HCT116 (cell line): ENCODE results near the gene HOXA2. TPM values are rescaled to one million over a fixed set of nuclear protein-coding genes. Genes with fewer than 3 reads are reported as not detected.

Source experiments
- ATAC-seq: fragments of 200-7000 bp; cut with Tn5 transposase; 2 replicates; pipeline ENCODE4 v1.9.1; 2020; ENCODE audit warnings: mild to moderate bottlenecking, moderate library complexity
- BruUV-seq: library from RNA; stranded (reverse); fragments of 400-500 nt; replicated peaks from 2 replicates; lab custom pipeline; 2021; lab: Mats Ljungman, UMichigan
- CTCF ChIA-PET: fragments of 300-600 bp; sonication (Branson Sonifier 250); formaldehyde crosslinking; loops from one replicate; lab custom pipeline; 2021; ENCODE audit warnings: antibody characterized with exemption; lab: Charles Lee
- POLR2A ChIA-PET: fragments of 300-600, 350-600 bp; sonication (Branson Sonifier 250); formaldehyde crosslinking; loops from one replicate; lab custom pipeline; 2021; ENCODE audit warnings: antibody characterized with exemption; lab: Charles Lee
- RAD21 ChIA-PET, 2 experiments: fragments of 300-600 bp; sonication (Branson Sonifier 250); formaldehyde crosslinking; loops; one replicate each; lab custom pipeline; 2023; ENCODE audit warnings: low total read pairs in 2 of 2; ENCODE audit not compliant: uncharacterized antibody in 2 of 2, unreplicated experiment in 2 of 2, low non-redundant PET in 1 of 2; lab: Charles Lee
- DNase-seq: peaks from one replicate; pipeline ENCODE4 v3.0.0-alpha.2; 2010; ENCODE audit warnings: low read depth, low spot score
- H2AFZ ChIP-seq: fragments of 200-600 bp; shearing (Covaris generic), sonication (generic); 2 replicates; pipeline ENCODE4 v1.6.1; 2017; ENCODE audit warnings: low read depth, mixed run types, mixed read lengths, antibody characterized with exemption, low read length; ENCODE audit not compliant: poor library complexity, severe bottlenecking
- H3K27ac ChIP-seq: 2 replicates; pipeline ENCODE4 v1.5.1; 2012; ENCODE audit warnings: low read depth, low read length
- H3K27me3 ChIP-seq: fragments of 200-600 bp; sonication (generic); 2 replicates; pipeline ENCODE4 v1.6.1; 2016; ENCODE audit warnings: mixed run types, low read length, mixed read lengths; ENCODE audit not compliant: insufficient read depth
- H3K36me3 ChIP-seq, 2 experiments: fragments of 200-500 bp in 1 of 2; fragments of 200-600 bp in 1 of 2; sonication (Bioruptor generic) in 1 of 2; sonication (generic) in 1 of 2; 2 replicates each; pipeline versions ENCODE4 v1.5.1 to v1.6.1; 2014 to 2016; ENCODE audit warnings: low read length in 2 of 2, inconsistent platforms in 1 of 2, mixed read lengths in 1 of 2, mixed run types in 1 of 2; ENCODE audit not compliant: insufficient read depth in 2 of 2, control insufficient read depth in 1 of 2
- H3K4me1 ChIP-seq, 2 experiments: fragments of 200-600 bp in 1 of 2; sonication (generic) in 1 of 2; 2 replicates each; pipeline versions ENCODE4 v1.5.1 to v1.6.1; 2012 to 2017; ENCODE audit warnings: low read length in 2 of 2, inconsistent platforms in 1 of 2, mild to moderate bottlenecking in 1 of 2, mixed read lengths in 1 of 2, mixed run types in 1 of 2, moderate library complexity in 1 of 2; ENCODE audit not compliant: insufficient read depth in 2 of 2, control insufficient read depth in 1 of 2
- H3K4me2 ChIP-seq: fragments of 200-600 bp; sonication (generic); 2 replicates; pipeline ENCODE4 v1.6.1; 2017; ENCODE audit warnings: mixed run types, low read length, mixed read lengths
- H3K4me3 ChIP-seq, 2 experiments: fragments of 200-600 bp in 1 of 2; sonication (generic) in 1 of 2; replicated peaks in 1 of 2; 2 replicates each; pipeline ENCODE4 v1.5.1; 2011 to 2016; ENCODE audit warnings: low read length in 2 of 2, control low read depth in 1 of 2, low read depth in 1 of 2, mild to moderate bottlenecking in 1 of 2, mixed read lengths in 1 of 2, mixed run types in 1 of 2
- H3K79me2 ChIP-seq: fragments of 200-600 bp; sonication (generic); 2 replicates; pipeline ENCODE4 v1.6.1; 2017; ENCODE audit warnings: mild to moderate bottlenecking, mixed run types, low read length, moderate library complexity, mixed read lengths; ENCODE audit not compliant: insufficient read depth
- H3K9ac ChIP-seq: fragments of 200-600 bp; sonication (generic); 2 replicates; pipeline ENCODE4 v1.6.1; 2016; ENCODE audit warnings: low read length, mixed read lengths
- H3K9me2 ChIP-seq: fragments of 200-600 bp; sonication (generic), shearing (Covaris generic); 2 replicates; pipeline ENCODE4 v1.6.1; 2017; ENCODE audit warnings: mixed run types, mild to moderate bottlenecking, moderate library complexity; ENCODE audit not compliant: insufficient read depth
- H3K9me3 ChIP-seq, 2 experiments: fragments of 200-500 bp in 1 of 2; fragments of 200-600 bp in 1 of 2; sonication (Bioruptor generic) in 1 of 2; sonication (generic) in 1 of 2; 2 replicates each; pipeline ENCODE4 v1.6.1; 2014 to 2017; ENCODE audit warnings: low read length in 2 of 2, mixed read lengths in 2 of 2, inconsistent platforms in 1 of 2, low read depth in 1 of 2, mild to moderate bottlenecking in 1 of 2, mixed run types in 1 of 2, moderate library complexity in 1 of 2; ENCODE audit not compliant: control insufficient read depth in 1 of 2, insufficient read depth in 1 of 2
- H4K20me1 ChIP-seq: fragments of 200-600 bp; sonication (generic), shearing (Covaris generic); 2 replicates; pipeline ENCODE4 v1.6.1; 2017; ENCODE audit warnings: mixed run types, mild to moderate bottlenecking, moderate library complexity; ENCODE audit not compliant: insufficient read depth
- ATF3 ChIP-seq: IDR thresholded peaks from 2 replicates; pipeline ENCODE4 v1.6.1; 2012
- CBX3 ChIP-seq: IDR thresholded peaks from 2 replicates; pipeline ENCODE4 v1.6.1; 2012; ENCODE audit warnings: low read depth
- CTCF ChIP-seq, 3 experiments: fragments of 200-600 bp in 1 of 3; sonication (generic) in 1 of 3; IDR thresholded peaks in 2 of 3; conservative IDR thresholded peaks in 1 of 3; 2 replicates each; pipeline ENCODE4 v1.5.1; 2012 to 2017; ENCODE audit warnings: low read depth in 2 of 3, low read length in 2 of 3, antibody characterized with exemption in 1 of 3, borderline replicate concordance in 1 of 3, control low read depth in 1 of 3, mild to moderate bottlenecking in 1 of 3, mixed read lengths in 1 of 3, mixed run types in 1 of 3, moderate library complexity in 1 of 3; ENCODE audit not compliant: insufficient read depth in 1 of 3
- RAD21 ChIP-seq: IDR thresholded peaks from 2 replicates; pipeline ENCODE4 v1.6.1; 2012; ENCODE audit warnings: low read depth, mild to moderate bottlenecking
- REST ChIP-seq: IDR thresholded peaks from 2 replicates; pipeline ENCODE4 v1.6.1; 2012; ENCODE audit warnings: low read depth
- SRF ChIP-seq: IDR thresholded peaks from 2 replicates; pipeline ENCODE4 v1.6.1; 2012; ENCODE audit warnings: low read depth
- TCF7L2 ChIP-seq: IDR thresholded peaks from 2 replicates; pipeline ENCODE4 v1.7.0; 2011; ENCODE audit warnings: borderline replicate concordance, inconsistent platforms; ENCODE audit not compliant: insufficient read depth, insufficient read length; ENCODE audit errors: extremely low read depth
- ZFX ChIP-seq: fragments of 450-650 bp; IDR thresholded peaks from 2 replicates; pipeline ENCODE4 v1.6.1; 2017
- intact Hi-C: fragments of 100-400 bp; cut with micrococcal nuclease; formaldehyde crosslinking; loops from 2 replicates; pipeline ENCODE4 v1.10.0; 2022
- total RNA-seq: library from RNA; stranded (reverse); gene quantifications from one replicate; pipeline ENCODE4 v1.2.1, GENCODE V29; 2021; ENCODE audit not compliant: unreplicated experiment

HOXA2 gene
- total RNA-seq, 1 experiment from 2014 or later, result 0.57 TPM

- TF ChIP-seq CTCF (IDR thresholded peaks at IDR 0.05 in 2 of 3, conservative IDR thresholded peaks at IDR 0.05 in 1 of 3; ENCODE audit: borderline replicate concordance in 1 of 3, insufficient read depth in 1 of 3, low read depth in 2 of 3, low read length in 2 of 3), result no peak
- TF ChIP-seq RAD21, result no peak
These were observed 28.3 kb upstream of the HOXA2 start, which contains the start of gene HOXA4 (continued) for GRCh38 chr7:27130540-27131389.

- no peaks in the 10 kb centered on the region for H3K36me3 ChIP-seq
- BruUV-seq, result no TSS peak
- peak overlapping the region; percentile 55 to 64 for H3K4me3 ChIP-seq
- no peak for DNase-seq
- peak overlapping the region; percentile 71 for H3K9ac ChIP-seq
- peak; percentile 60 for ATAC-seq
- H3K9me3 ChIP-seq, result no peaks in the 10 kb centered on the region
- peak overlapping the region; percentile 61; the same call in 1 of the 2 replicates for H3K27ac ChIP-seq
- H3K4me2 ChIP-seq, result peak overlapping the region; percentile 91
- H4K20me1 ChIP-seq, result no peaks in the 10 kb centered on the region
- peaks cover 27% of the 10 kb centered on the region for H3K27me3 ChIP-seq
- CTCF ChIA-PET, result interaction anchor here (1.6 kb wide), 1 partner anchor 443 kb away, joined by 3 read pairs; no protein-coding TSS in a partner anchor
- peaks cover 24 to 75% of the 10 kb centered on the region in 2 experiments for H3K4me1 ChIP-seq
- no peaks in the 10 kb centered on the region for H3K79me2 ChIP-seq
- intact Hi-C loops, result loop anchor here (2.0 kb wide), 1 partner anchor 15 kb away; no protein-coding TSS in a partner anchor
- RAD21 ChIA-PET, result no interaction called here
- H2AFZ ChIP-seq, result no peak overlapping the region
- POLR2A ChIA-PET, result no interaction called here
- H3K9me2 ChIP-seq, result no peaks in the 10 kb centered on the region
- peak; percentile 25; the same call in 1 of the 2 replicates for TF ChIP-seq RAD21
- TF ChIP-seq SRF, result no peak
- peak; percentile 71; the same call in 1 of the 2 replicates for TF ChIP-seq ZFX
- TF ChIP-seq REST, result no peak
- peak; percentile 45 for TF ChIP-seq TCF7L2
- TF ChIP-seq CTCF (IDR thresholded peaks at IDR 0.05 in 2 of 3, conservative IDR thresholded peaks at IDR 0.05 in 1 of 3; ENCODE audit: borderline replicate concordance in 1 of 3, insufficient read depth in 1 of 3, low read depth in 2 of 3, low read length in 2 of 3), result no peak
- TF ChIP-seq ATF3, result no peak
- TF ChIP-seq CBX3, result no peak
These were observed 27.5 kb upstream of the HOXA2 start for GRCh38 chr7:27129729-27130539.
